NCI-H1436 treated with DMSO at 0.1 percent for 48 hours (cell line): Measurements from ENCODE around the gene PITPNM2.
"Not testable (repeated sequence)": the region's sequence is repeated elsewhere in the genome, so short reads cannot be mapped to it uniquely, and the experiment has no call there.

Experiments
- DNase-seq: peaks from one replicate; lab custom pipeline; 2025; lab: John Stamatoyannopoulos, UW

PITPNM2 gene

DNA sequence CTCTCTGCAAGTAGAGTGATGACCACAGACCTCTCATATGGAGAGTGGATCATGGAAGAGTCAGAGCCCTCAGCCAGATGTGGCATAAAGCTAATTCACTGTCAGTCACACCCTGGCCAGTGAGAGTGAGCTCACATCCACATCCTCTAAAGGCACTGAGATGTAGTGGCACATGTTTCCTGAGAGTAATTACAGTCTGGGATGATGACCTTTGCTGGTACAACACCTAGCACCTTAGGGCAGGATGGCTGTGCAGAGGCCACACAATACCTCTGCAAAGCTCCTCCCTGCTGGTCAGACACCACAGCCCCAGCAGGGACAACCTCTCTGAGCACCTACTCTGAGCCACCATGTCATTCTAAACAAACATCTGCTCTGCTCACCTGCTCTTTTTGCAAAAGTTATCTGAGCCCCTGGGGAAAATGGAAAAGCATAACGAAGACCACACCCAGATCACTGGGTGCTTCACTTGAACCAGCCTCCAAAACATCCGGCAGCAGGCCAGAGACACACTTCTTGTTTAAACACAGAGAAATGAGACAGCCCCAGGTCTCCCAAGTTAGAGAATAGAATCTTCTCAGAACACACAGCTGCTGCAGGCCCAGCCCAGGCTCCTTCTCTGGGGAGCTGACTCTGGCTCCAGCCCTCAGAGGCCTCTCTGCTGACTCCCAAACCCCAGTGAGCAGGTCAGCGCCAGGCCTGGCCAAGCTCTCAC, 30.3 kb downstream of the PITPNM2 start:
- no peak for DNase-seq

DNA sequence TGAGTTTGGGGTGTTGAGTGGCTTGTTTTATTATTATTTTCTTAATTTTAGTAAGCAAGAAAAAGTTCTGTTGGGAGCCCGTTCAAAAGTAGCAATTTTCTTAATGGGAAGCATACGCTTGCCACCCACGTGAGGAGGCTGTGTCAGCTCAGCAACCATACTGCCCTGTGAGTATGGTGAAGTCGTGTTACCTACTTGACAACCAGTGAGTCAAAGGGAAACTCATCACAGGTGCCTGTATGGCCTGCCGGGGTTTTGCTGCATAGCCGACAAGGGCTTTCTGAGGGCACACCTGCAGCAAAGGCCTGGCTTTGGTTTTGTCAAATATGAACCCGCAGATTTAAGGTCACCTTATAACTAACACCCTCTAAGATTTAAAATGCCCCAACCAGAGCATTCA, 31.1 kb downstream of the PITPNM2 start:
- no peak for DNase-seq

DNA sequence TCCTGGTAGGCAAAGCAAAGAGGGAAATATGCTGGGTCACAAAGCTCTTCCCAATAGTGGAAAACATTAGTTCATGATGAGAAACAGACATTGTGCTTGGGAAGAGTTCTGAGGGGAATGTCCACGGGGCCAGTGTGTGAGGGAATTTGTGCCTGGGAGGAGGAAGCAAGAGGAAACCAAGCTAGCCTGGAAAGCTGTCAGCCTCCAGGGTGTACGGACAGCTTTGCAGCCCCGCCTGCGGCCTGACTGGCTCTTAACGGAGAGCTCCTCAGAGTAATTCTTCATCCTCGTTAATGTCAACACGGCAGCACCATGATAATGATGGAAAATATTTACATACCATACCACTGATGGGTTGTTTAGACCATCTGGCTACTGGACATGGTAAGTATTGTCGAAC, 32.4 kb downstream of the PITPNM2 start:
- DNase-seq = no peak

DNA sequence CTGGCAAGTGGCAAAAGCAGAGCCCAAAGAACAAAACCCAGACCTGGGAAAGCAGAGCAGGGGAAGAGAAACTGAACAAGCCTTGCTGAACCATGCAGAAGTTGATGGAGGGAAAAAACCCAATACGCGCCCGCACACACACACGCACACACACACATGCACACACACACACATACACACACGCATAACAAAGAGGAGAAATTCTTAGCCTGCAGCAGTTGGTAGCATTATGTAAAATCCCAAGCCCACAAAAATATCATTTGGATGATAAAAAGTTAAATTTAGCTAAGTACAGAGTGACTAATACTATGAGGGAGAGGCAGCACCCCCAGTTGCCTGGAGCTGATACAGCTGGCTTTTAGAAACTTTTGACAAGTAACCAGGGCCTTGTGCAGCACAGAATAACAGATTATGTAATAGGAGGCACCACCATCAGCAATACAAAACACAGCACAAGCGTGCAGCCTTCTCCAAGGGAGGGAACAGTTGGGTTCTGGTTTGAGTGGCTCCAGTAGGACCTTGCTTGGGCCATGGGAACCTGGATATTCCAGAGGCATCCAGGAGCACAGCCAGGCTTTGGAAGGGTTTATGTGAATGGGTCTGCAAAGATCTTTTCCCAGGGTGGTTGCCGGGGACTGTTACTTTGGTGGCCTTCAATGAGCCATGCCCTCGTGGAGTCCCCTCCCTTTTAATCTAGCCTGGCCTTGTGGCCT, 35.3 kb downstream of the PITPNM2 start:
- no peak for DNase-seq

DNA sequence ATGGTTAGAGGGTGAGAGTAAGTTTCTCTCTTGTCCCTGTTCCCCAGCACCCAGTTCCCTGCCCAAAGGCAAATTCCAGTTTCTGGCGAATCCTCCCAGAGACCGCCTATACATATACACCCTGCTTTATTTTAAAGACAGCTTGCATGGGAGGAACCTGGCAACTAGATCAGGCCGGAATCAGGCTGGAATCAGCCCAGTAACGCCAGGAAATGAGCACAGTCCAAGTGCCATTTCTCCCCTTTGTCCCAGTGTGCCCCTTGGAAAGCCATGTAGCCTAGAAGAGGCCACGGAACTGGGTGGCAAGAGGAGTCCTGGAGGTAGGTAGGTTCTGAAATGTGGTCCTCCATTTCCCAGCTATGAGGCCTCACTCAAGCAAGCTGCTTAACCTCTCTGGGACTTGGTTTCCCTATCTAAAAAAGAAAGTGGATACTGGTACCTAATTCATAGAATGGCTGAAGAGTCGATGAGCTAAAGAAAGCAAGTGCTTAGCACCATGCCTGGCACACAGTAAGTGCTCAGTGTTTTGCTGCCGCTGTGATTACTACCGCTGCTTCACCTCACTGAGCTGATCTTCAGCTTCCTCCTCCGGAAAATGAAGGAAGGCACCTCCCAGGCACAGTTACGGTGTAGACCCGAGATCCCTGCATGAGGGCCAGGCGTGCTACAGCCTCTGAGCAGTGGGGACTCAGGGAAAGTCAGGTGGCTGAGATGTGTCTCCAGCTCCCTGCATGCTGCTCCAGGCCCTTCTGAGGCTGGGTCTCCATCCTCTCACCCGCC, 36.4 kb downstream of the PITPNM2 start:
- DNase-seq = no peak

DNA sequence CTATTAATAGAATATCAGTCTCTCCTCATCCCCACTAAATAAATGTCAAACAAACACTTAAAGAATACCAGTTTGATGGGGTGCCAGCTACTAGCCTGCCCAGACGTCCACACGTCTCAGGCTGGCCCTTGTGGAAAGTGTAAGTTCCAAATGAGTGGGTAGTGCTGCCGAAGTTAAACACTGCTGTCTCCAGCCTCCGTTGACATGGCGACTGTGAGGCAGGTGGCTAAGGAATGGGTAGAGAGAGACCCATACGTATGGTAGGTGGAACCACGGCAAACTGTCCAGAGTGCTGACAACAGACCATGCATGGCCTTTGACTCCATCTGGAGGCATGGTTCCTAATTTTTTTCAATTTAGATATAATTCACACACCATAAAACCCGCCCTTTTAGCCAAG, 37.9 kb downstream of the PITPNM2 start:
- no peak for DNase-seq

DNA sequence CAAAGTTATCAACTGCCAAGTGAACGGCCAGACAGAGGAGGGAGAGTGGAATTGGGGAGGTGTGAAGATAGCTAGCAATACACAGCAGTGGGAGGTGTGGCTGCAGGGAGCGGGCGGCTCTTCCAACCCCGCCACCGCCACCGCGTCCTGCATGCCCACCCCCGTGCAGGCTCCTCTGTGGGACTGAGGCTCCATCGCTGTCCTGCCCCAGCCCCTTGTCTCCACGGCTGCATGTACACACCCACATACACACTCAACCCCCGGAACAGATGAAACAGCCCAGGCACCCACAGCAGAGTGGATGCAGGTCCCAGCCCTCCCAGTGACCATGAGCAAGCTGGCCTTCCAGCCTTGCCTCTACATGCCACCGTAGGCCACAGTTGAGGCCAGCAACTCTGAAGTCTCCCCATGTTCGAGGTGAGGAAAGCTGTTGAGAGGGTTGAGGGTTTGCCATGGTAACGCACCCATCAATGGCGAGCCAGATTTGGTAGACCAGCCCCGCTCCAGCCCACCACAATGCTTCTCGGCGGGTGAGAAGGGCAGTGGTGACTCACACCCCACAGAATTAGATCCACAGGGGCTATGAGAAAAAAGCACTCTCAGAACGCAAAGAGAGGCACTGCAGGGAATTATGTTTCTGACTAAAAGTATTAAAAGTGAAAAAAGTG, 39.3 kb downstream of the PITPNM2 start:
- no peak for DNase-seq

DNA sequence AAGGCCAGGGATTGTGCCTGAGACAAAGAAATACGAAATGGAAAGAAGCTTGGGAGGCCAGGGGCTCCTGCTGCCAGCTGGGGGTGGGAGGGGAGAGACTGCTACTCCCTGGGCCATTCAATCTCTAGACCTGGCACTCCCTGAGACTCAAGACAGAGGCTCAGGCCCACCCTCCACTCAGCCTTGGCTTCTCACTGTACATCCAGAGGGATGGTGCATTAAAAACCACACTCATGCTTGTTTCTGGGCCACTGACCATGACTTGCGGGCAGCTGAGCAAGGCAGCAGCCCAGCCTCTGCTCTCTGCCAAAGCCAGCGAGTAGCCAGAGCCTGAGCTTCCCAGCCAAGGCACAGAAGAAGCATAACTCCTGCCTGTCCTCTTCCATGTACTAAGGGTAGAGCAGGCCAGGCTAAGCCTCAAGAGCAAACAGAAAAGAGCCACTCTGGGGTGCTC, 41.5 kb downstream of the PITPNM2 start:
- no peak for DNase-seq

DNA sequence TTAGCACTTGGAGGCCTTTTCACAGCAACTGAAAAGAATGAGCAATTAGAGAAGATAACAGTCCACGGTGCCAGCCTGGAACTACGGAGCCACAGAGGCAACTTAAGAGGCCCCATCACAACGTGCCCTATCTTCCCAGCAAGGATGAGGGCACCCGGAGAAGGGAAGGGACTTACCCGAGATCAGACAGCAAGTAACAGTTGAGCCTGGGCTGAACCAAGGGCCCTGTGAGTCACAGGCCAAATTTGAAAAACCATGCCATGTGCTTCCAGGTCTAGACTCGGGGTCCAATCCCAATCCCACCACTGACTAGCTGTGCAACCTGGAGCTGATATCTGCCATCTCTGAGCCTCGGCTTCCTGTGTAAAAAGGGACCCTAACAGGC, 42.2 kb downstream of the PITPNM2 start:
- no peak for DNase-seq

DNA sequence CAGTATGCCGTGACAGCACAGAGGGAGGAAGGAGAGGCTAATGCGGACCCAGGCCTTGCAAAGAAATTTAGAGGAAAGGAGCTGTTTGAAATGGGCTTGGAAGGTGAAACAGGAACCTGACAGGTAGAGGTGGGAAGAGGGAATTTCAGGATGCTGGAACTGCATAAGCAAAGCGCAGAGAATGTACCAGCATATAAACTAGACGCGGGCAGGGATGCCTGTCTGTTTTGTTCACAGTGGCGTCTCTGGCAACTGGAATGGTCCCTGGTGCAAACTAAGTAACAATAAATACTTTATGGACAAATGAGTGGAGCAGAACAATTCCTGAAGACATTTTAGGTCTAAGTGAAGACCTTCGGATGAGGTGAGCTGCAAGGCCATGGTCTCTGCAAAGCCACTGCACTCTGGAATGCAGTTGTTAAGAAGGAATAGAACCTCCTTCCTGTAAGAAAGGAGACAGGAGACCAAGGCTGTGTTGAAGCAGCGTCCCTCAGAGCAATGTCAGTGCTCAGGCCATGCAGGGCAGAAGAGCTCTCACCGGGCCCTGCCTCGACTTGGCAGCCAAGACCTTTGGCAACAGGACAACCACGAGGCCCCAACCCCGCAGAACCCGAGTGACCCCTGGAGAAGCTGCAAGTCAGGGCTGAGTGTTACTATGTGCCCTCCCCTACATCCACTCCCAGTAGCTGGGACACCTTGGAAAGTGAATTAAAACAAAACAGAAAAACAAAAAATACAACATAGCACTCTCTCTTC, 42.8 kb downstream of the PITPNM2 start:
- no peak for DNase-seq

DNA sequence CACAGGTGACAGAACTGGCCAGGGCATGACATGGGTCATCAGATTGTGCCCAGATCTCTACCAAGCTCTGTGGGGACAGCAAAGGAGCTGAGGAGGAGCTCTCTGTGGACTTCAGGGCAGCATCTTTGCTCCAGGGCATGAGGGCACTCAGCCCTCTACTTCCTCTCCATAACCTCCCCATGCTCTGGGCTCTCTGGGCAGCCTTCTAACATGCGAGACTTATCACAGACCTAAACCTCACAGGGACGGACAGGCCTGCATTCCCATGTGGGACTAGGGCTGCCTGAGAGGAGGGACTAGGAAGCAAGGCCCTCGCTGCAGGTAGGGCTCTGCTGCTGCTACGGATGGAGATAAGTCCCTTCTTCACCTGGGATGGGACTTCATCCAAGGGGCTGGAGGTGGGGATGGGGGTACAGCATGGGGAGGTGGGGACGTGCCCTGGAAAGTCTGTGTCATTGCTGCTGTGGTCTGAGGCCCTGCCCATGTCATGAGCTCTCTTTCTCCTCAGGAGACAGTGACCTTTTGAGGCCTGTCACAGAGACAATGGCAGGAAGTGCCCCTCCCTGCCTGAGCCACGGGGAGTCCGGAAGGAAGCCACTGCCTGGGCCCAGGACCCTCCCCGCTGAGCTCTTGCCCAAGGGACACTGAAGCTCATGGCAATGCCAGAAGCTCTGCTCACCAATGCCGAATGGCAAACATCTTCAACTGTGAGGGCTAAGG, 44.1 kb downstream of the PITPNM2 start:
- no peak for DNase-seq

DNA sequence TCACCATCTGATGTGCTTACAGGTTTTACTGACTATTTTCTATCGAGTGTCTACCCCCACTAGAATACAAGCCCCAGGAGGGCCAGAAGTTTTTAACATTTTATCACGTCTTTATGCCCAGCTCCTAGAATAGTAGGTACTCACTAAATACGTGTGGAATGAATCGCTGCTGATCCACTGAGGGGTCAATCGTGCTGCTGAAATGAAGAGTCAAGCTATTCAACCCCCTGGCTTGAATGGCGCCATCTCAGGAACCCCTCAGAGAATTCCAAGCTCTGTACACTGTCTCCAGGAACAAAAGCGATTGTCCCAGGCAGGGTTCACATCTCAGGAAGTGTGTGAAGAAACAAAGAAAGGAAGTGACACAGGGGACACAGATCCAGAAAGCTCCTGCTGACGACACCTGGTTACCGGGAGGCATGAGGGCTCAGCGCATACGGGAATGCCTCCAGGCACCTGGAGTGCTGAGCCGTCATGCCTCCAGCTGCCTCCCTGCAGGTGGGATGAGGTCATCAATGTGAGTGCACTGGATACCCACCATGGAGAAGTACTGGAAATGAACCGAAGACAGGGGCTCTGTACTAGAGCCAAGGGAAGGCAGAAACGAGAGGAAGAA, 45.6 kb downstream of the PITPNM2 start:
- no peak for DNase-seq

DNA sequence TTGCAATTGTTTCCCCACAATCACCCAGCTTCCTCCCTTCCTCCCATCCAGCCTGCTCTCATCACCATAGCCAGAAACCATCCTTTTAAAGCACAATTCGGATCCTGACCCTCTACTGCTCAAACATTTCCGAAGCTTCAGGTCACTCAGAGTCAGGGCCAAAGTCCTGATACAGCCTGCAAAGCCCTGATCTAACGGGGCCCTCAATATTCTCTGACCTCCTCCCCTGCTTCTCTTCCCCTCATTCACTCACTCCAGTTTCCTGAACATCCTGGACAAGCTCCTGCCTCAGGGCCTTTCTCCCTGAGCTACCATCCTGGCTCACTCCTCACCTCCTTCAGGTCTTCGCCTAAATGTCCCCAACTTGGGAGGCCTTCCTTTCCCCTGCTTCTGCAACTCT, 46.1 kb downstream of the PITPNM2 start:
- DNase-seq = no peak

DNA sequence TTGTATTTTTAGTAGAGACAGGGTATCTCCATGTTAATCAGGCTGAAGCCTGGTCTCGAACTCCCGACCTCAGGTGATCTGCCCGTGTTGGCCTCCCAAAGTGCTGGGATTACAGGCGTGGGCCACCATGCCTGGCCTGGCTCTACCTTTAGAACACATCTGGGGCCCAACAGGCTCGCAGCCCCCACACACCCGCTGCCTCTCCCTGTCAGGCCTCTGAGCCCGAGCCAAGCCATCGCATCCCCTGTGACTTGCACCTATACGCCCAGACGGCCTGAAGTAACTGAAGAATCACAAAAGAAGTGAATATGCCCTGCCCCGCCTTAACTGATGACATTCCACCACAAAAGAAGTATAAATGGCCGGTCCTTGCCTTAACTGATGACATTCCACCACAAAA, 46.8 kb downstream of the PITPNM2 start:
- DNase-seq = not testable (repeated sequence)

DNA sequence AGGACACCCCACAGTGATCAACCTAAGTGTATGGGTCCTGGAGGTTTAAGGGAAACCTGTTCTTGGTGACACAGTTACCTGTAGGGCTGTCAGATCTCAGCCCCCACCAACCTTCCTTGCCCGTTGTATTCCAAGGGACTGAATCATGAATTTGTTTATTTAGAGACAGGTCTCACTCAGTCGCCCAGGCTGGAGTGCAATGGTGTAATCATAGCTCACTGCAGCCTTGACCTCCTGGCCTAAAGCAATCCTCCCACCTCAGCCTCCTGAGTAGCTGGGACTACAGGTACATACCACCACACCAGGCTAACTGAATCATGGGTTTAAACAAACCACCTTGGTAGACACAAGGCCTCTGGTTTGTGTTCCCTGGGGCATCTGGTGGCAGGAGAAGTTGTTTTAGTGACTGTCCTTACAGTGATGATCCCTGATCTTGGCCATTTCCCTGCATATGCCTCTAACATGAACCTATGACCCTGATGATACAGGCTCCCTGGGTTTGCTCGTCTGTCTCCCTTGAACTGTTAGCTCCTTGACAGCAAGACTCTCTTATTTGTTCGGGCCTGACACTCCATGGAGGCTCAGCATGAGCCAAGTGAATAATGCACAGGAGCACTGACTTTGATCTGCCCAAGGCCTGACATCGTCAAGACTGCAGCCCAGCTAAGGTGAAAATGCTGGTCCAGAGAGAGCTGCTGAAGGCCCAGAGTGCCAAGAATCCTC, 47.9 kb downstream of the PITPNM2 start:
- DNase-seq = no peak

DNA sequence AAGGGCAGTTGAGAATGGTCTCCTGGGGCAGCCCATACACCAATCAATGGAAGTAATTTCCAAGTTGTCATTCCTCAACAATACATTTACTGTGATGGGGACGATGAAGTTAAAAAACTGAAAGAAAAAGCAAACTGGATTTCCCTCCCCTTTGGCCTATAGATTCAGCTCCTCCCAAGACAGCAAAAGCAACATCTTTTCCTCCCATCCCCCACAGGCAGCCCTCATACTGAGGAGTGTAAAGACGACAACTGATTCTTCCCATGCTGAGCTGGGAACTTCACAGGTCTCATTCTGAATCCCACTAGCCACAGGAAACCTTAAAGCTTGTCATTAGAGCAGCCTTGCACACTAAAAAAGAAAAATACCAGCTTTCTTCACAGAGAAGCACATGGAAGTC, 48.5 kb downstream of the PITPNM2 start:
- no peak for DNase-seq

DNA sequence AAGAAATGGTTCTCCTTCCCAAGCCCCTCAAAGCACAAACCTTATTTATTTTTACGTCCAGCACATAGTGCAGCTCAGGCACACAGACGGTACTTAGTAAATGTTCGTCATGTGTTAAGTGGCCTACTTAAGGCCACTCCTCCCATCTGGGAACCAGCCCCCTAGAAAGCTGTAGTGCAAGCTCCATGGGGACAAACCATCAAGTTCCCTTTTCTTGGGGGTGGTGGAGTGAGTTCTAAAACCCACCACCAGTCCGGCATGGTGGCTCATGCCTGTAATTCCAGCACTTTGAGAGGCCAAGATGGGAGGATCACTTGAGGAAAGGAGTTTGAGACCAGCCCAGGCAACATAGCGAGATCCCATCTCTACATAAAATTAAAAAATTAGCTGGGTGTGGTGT, 49.4 kb downstream of the PITPNM2 start:
- DNase-seq = no peak
